Measurements from ENCODE around the gene CRABP2.

DNA sequence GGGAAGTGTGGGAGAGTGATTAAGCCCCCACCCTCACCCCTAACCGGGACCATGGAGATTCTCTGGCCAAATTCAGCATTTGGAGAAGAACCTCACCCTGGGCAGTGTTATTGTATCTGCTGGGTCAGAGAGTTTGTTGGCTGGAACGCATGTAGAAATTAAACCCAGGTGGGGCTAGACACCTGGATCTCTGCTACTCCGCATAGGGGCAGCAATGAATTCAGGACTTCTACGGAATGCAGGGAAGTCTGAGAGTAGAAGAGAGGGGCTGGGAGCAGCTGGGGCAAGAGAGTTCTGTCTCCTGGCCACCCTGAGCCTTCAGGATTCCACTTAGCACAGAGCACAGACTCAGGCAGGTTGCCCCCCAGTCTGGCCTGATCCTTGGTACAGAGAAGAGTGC, 3.6 kb upstream of the CRABP2 start:
- TF ChIP-seq CTCF (IDR thresholded peaks at IDR 0.05 in 8 of 11, conservative IDR thresholded peaks at IDR 0.05 in 3 of 11): no peak
- no peak for TF ChIP-seq POLR2AphosphoS5 (IDR thresholded peaks at IDR 0.05)
